Measurements from ENCODE around the gene STIP1.

STIP1 gene

GRCh38 chr11:64185693-64186491 is at the start of gene STIP1:
Gene STIP1, plus strand, starts transcription at chr11:64186171. Its CDS starts 91 bp downstream, at chr11:64186262.
- DNase-seq (ENCODE audit: low spot score) = peak; percentile 100

DNA sequence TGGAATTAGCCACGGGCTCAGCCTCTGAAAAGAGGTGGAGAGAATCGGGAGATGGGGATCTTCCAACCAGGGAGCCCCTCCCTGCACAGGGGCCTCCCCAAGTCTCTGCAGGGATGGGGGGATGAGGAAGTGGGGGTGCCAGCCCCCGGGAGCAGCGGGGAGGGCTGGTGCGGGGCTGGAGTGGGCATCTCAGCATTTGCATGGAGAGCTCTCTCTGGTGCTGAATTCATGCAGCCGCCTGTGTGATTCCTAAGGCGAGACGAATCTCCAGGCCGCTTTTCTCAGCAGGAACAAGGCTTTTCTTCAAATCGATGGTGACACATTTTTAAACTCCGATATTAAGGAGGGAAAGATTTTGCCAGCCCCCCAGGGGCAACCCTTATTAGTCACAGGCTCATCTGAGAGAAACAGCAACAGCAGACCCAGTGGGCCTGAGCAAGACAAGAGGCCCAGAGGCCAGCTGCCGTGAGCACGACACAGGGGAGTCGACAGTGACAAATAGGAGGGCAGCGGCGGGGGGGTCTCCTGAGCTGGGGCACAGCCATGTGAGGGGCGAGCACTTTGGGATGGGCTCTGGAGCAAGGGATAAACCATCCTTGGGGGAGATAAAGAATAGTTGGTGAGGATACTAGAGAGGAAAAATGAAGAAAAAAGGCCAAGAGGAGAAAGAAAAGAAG is 49.1 kb upstream of the STIP1 start:
- DNase-seq (ENCODE audit: low spot score) = no peak

- no peak for DNase-seq (ENCODE audit: low spot score)
Observed at GRCh38 chr11:64138398-64138797, 47.6 kb upstream of the STIP1 start.

DNA sequence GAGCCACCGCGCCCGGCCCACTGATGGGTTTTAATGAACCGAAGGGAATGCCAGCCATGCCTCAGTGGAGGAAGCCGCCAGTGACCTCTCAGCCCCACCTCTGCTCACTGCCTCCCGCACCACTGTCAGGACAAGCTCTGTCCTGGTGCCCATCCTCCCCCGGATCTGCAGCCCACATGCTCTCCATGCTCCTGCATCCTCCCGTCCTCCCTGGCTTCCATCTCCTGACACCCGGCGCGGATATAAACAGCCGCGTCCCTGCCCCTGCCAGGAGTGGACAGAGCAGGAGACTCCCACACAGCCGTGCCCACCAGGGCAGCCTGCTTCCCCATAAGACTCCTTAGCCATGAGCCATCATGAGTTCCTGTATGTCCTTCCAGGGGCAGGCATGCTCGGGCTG is 46.9 kb upstream of the STIP1 start:
- no peak for DNase-seq (ENCODE audit: low spot score)

- DNase-seq (ENCODE audit: low spot score) = no peak
Observed at GRCh38 chr11:64140082-64140481, 45.9 kb upstream of the STIP1 start.

DNA sequence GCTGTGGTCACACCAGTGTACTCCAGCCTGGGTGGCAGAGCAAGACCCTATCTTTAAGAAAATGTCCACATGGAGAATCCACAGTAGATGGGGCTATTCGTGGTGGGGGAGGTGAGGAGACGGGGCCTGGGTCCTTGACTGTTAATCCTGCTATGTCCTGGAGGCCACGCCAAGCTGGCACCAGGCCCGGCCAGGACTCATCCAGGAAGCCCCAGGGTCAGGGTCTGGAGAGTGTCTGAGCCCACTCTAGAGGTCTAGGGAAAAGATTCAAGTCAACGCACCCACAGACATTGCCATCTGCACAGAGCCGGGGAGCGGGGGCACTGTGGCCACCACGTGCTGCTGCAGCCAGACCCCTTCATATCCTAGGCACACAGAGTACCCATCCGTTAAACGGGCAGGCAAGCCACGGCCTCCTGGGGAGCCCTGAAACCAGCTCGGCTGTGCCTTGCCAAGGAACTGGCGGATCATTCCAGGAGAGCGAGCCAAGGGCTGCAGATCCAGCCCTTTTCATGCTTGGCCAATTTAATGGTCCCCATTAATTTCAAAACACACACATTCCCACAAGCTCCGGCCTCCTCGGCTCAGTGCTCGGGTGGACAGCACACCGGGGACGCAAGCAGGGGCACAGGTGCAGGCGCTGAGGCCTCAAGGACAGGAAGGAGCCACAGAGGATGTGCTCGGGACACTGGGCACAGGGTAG is 44.7 kb upstream of the STIP1 start:
- DNase-seq (ENCODE audit: low spot score) = no peak

GRCh38 chr11:64144587-64145472 is 41.1 kb upstream of the STIP1 start:
- no peak for DNase-seq (ENCODE audit: low spot score)

- DNase-seq (ENCODE audit: low spot score) = peak; percentile 53
Observed at GRCh38 chr11:64146036-64146955, 39.7 kb upstream of the STIP1 start.

DNA sequence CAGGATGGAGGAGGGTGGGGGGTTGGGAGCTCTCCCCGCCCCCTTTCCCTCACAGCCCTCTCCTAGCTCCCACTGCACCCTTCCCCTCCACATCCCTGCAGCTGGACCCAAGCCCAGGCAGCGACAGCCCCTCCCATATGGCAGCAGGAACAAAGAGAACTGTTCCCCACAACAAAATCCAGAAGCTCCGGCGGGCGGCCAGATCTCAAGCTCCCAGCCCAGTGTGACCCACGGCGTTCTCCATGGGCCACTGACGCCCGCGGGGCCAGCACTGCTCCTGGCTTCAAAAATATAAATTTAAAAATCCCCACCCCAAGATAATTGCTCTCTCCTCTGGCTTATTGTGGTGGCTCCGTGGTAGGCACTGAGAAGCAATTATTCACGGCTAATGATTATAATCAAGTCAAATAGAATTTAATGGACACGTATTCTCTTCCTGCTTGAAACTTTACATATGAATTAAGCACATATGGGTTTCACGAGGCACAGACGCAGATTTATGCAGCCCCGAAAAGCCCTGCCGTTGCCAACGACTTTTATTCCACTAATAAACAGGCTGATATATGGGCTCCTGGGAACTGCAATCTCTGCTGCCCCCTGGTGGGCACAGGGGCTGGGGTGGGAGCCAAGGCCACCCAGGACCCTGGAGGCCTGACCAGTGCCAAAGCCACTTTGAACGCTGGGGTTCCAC is 37.6 kb upstream of the STIP1 start:
- DNase-seq (ENCODE audit: low spot score) = peak; percentile 95

GRCh38 chr11:64148917-64149617 is 36.9 kb upstream of the STIP1 start:
- DNase-seq (ENCODE audit: low spot score) = no peak

DNA sequence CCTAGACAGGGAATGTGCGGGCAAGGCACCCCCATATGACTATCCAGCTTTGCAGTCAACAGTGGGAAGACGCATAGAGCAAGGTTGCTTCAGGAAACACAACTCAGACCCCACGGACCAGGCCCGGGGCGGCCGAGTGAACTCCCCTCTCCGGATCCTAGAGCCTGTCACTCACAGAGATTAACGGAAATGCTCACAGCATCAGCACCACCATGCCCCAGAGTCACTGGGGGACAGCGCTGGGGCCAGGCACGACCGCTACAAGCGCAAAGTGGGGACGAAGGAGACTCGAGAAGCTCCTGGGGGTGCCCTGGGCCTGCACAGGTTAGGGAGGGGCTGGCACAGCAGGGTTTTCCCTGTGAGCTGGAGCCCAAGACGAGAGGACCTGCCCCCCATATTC is 35.9 kb upstream of the STIP1 start:
- no peak for DNase-seq (ENCODE audit: low spot score)

DNA sequence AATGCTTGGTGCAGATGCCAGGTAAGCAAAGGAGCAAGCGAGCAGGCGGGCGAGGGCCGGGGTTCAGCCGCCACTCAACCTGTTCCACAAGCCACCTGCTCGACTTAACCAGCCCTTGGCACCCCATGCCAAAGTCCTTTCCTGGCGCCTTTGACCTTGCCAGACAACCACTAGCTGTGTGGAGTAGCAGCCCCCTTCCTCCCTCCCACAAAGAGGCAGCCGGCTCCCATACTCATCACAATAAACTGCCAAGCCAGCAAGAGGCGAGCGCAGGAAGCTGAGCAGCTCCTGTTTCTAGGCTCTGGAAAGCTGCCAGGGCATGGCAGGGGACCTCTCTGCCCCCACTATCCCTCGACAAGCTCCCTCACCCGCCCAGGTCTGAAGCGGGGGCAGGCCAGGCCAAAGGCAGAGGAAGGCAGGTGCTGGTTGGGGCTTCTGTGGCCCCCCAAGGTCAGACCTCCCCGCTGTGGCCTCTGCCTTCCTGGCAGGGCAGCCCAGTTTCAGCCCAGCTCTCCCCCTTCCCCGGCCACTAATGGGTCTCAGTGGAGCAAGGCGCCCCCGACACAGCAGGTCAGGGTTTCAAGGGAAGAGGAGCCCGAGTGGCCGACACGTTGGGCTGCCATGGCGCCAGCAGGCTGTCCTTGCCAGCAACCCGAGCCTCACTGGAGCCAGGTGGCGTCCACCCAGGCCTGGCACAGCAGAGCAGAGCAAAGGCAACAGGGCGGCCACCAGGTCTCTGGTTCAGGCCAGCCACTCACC is 35.3 kb upstream of the STIP1 start:
- no peak for DNase-seq (ENCODE audit: low spot score)

DNA sequence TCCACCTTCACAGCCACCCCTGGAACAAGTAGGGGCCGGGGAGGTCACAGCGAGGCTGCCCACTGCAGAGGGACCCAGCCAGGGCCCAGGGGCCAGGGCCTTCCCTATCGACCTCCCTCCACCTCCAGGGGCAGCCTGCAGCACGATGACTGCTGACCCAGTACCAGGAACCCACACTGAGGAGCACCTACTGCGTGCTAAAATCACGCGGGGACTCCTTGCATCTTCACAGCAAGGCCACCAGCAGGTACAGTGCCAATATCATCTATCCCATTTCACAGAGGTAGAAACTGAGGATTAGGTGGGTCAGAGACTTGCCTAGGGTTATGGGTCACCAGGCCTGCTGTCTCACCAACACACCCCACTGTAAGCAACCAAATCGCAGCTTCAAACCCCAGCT is 34.6 kb upstream of the STIP1 start:
- DNase-seq (ENCODE audit: low spot score) = no peak

DNA sequence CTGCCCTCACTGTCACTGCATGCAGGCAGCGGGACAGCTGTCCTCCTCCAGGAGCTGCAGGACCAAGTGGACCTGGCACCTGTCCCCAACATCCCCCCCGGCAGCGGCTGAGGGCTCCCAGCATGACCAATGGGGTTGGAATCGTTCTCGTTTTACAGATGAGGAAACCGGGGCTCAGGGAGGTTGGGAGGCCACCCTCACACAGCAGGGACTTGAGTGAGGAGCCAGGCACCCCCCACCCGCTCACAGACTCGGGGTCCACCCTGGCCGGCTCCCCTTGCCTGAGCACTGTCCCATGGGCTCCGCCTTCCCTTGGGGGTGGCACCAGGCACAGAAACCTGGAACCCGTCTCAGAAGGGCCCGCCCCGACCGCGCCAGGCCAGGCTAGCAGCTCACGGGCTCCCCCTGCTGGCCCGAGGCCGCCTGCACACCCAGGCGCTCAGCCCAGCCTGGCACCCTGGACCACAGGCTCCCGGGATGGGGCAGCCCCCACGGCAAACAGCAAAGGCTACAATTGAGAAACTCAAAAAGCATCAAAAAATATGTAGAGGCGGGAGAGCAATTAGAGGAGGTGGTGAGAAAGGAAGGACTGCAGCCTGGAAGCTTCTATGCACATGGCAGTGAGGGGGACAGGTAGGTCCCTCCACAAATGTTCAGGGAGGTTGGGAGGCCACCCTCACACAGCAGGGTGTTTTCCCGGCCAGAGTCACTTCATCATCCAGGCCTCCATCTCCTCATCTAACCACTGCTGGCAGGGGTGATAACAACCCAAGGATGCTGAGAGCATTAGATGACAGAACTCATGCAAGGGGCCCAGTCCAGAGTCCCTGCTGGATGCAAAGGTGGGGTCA is 32.9 kb upstream of the STIP1 start:
- DNase-seq (ENCODE audit: low spot score) = peak; percentile 46

DNA sequence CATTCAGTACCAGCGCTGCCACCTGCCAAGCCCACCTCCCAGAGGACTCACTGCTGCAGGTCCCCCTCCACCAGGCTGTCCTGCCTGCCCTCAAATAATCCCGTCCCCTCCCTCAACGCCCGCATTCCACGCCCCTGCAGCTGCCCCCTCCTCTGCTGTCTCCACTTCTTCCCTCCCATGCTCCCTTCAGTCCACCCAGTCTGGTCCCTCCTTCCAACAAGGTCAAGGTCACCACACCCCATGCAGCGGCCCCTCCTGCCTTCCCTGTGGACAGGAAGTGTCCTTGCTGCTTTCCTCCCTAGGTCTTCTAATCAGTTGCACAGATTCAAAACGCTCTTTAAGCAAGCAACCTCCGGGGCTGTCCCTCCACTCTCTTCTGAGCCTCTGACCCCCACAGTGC is 32.2 kb upstream of the STIP1 start:
- no peak for DNase-seq (ENCODE audit: low spot score)

GRCh38 chr11:64156235-64157011 is 29.5 kb upstream of the STIP1 start:
- DNase-seq (ENCODE audit: low spot score) = peak; percentile 75
